Fibroblast of the conjunctiva (primary cell): ENCODE results near the gene TFAP2A.

ENCODE experiments used
- DNase-seq: peaks from one replicate; pipeline ENCODE4 v3.0.0-alpha.2; 2010; ENCODE audit warnings: low read depth

Gene TFAP2A

GRCh38 chr6:10399451-10399850, 15.4 kb downstream of the TFAP2A start:
- DNase-seq, result no peak

DNA sequence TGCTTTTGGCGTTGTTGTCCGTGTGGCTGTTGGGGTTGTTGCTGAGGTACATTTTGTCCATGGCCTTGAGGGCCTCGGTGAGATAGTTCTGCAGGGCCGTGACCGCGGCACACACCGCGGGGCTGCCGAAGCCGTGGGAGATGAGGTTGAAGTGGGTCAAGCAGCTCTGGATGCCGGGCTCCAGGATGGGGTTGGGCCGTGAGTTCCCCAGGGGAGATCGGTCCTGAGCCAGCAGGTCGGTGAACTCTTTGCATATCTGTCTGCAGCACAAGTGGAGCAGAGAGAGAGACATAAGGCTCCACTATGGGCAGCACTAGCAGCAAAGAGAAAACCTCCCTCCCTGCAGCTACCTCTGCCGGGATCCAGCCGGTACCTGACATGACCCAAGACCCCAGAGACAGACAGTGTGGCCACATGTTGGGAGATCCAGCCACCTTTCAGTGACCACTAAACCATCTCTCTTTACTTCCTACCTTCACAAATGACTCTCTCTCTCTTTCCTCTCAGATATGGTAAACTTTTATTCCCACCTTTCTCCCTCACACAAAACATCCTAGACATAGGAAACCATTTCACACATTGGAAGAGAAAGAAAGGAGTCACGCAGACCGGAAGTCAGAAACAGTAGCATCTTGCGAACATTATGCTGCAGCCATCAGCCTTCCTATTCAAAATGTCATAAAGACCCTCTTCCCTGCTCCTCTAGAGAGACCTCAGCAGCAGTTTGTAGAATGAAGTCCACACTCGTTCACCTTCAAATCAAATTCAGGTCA, 16.2 kb downstream of the TFAP2A start:
- no peak for DNase-seq

- no peak for DNase-seq
Measured at GRCh38 chr6:10397756-10398445, 17.0 kb downstream of the TFAP2A start.

DNA sequence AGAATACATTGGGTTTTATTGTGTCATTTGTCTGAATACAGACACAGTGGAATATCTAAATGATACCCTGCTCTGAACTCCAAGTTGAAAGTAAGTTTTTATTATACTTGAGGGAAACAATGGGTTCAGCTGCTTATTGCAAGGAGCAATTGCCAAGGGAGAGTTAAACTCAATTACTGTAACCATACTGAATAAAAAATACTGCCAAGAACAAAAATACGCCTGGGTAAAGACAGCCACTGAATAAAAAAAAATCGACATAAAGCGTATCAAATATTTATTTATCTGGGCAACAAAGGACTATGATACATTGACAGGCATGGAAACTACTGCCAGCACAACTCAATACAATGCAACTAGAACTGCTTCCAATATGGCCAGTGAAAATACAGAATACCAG, 18.1 kb downstream of the TFAP2A start:
- DNase-seq, result no peak

DNA sequence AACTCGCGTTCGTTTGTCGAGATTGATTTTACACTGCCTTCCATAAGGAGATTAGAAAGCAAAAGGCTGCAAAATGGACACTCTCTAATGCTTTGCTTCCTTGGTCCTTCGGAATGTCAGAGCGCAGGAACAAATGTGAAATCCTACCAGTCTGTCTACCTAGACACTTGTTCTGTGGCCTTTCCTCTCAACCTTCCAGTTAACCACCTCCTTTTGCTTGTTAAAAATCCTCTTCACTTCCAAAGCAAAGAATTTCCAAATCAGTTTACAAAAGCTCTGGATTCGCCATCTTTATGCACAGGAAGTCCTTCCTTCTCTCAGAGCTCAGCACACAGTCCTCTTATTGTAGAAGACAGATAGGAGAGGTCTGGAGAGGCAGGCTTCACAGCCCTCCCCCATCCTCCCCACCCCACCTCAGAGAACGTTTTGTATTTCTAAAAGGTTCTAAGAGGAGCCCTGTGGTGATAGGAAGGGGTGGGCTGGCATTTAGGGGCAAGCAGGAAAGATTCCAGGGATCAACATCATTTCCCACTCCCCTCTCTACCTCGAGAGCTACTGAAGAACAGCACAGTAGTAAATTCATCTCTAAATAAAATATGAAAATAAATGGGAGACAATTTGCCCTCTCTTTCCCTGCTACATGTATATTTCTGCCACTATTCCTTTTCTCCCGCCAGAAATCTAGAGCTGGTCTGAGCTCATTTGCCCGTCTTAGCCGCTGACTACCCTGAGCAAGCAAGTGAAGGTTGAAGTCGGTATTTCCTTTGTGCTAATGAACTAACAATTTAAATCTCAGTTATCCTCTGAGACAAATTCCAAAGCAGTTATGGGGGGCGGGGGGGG, 18.9 kb downstream of the TFAP2A start:
- DNase-seq, result no peak

DNA sequence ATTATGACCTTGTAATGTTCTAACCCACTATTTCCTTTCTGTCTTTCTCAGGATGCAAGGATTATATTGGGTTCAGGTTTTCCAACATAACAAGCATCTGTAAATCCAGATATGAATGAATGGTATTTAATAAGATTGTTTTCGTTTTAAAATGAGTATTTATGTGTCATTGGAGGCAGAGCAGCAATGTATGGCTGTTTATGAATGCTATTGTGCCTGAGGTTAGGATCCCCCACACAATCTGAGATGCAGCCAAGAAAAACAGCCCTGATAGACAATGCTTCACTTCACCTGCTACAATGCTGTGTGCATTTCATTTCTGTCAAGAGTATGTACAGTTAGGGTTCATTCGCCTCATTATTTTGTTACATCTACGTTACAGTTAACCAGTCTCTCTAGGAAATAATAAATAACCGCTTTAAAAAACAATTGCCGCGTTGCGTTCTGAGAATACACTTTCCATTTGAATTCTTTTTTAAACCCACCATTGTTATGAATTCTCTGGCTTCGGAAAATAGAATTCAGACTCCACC, 19.6 kb downstream of the TFAP2A start:
- DNase-seq, result no peak

GRCh38 chr6:10393544-10394225, 21.2 kb downstream of the TFAP2A start:
- no peak for DNase-seq

DNA sequence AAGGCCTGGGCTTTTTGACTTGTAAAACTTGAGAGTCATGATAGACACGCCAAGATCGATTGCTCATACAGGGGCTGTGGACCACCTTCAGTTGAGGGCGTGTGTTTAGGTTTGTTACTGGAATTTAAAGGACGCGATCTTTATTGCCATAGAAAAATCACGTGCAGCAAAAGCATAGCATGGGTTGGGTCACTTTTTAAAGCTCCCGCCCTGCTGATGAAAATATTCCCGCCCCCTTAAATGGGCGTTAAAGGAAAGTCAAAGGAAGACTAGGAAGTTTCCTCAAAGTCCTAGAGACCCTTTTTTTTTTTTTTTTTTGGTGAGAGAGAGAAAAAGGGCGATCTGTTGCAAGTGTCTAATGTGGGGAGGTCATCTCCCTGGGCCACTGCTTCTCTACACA, 23.1 kb downstream of the TFAP2A start:
- DNase-seq, result no peak

GRCh38 chr6:10391299-10391630, 23.6 kb downstream of the TFAP2A start:
- no peak for DNase-seq

DNA sequence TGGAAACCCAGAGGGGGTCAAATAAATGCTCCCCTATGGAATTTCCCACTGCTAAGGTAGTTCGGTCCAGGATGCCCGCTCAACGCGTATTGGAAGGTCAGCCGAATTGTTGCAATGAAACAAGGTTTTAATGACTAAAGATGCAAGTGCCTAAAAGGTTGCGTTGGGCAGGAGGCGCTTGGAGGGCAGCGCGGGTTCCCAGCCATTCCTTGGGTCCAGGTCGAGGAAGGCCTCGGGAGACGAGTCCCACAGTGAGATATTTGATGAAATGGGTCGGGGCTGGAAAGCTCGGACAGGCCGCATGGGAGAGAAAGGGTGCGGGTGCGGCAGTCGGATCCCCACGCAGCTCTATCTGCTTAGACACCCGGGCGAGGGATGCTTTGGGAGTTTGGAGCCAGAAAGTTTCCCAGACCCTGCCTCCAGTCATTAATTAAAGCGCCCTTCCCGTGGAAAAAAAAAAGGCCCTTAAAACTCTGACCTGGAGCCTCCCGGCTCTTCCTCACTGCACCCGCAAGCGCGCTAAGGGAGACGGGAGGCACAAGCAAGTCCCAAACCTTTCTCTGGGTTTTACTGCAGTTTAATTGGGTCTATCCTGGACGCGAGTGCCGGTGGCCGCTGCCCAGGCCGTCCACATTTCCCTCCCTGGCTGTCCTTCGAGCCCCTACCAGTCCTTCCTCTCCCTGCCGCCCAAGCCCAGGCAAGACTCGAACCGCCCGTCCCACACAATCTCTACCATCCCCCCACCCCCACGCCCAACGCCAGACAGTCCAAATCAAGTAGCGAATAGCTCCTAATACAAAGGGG, 24.2 kb downstream of the TFAP2A start:
- no peak for DNase-seq

DNA sequence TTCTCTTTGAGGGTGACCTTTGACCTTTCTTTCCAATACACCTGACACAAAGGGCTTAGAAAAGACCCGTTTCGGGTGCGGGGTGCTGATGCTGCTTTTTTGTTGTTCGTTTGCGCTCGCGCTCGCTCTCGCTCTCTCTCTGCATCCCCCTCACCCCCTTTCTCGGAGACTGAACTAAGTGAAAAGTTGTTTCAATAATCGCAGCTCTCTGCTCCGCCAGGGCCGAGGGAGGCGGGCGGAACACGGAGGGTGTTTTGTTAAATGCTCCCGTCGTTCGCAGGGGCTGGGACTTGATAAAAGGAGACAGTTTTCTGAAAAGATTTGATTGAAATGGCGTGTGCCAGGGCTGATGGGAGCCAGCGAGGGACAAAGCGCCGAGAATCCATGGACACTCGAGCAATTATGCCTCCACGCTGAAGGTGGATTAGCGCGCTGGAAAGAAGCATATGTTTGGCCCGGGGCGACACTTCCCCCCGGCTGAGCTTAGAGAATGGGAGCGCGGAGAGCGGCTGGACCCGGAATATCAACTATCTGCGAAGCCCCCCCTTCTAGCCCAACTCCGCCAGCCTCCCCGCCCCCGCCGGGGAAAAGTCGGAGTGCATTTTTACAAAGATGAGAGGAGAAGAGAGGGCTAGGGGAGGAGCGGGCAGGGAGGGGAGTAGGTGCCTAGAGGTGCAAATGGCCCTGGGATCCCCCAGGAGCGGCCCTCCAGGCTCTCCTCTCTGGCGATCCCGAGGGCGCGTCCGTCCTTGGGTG, 25.0 kb downstream of the TFAP2A start:
- no peak for DNase-seq

- no peak for DNase-seq
Measured at GRCh38 chr6:10386756-10387654, 27.9 kb downstream of the TFAP2A start.

GRCh38 chr6:10386220-10386619, 28.7 kb downstream of the TFAP2A start:
- no peak for DNase-seq

- no peak for DNase-seq
Measured at GRCh38 chr6:10385524-10386132, 29.2 kb downstream of the TFAP2A start.

DNA sequence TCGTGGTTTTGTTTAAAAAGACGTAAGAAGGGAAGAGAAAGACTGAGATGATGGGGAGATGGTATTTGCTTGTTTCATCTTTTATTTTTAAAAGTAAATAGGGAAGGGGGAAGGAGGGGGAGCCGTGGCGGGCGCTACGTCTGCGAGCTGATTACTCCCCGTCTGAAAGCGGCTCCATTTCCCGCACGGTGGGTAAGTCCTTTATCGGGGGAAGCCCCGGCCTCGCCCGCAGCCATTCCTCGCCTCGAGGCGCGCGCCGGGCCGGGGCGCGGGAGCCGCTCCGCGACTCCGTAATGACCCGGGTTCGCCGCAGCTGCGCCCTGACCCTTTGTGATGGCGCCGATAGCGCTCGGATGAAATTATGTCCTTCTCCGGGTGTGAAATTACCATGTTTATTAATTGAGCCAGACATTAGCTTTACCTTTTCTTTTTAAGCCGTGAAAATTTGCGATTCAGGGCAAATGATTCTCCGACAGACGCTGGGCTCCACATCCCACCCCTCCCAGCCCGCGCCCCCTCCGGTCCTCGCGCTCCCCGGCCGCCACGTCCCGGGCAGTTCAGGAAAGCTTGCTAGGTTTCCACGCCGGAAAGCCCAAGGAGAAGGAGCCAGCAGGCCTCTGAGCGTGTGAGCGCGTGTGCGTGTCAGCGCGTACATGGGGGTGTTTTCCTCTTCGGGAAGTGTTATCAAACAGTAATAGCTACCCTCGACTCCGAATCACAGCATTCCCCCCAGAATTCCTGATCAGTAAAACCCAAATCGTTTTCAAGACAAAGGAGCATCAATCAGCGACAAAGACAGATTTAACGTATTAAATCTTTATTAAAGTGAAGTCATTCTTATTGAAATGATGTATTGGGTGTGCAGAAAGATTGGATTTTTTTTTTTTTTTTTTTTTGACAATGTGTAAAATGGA, 30.0 kb downstream of the TFAP2A start:
- DNase-seq, result no peak

GRCh38 chr6:10384091-10384609, 30.7 kb downstream of the TFAP2A start:
- DNase-seq, result no peak

- no peak for DNase-seq
Measured at GRCh38 chr6:10383331-10384090, 31.4 kb downstream of the TFAP2A start.
